Trophoblast cell (in vitro differentiated cells and primary cell): Measurements from ENCODE around the gene ARHGAP40.

Experiments
- DNase-seq, 2 donors: peaks; one replicate each; pipeline ENCODE4 v3.0.0-alpha.2; 2016
- H2AFZ ChIP-seq: 2 replicates; pipeline ENCODE4 v1.6.1; 2013; ENCODE audit warnings: low read length, moderate library complexity, mild to moderate bottlenecking; ENCODE audit not compliant: insufficient read depth, poor library complexity
- H2AK5ac ChIP-seq: 2 replicates; pipeline ENCODE4 v1.6.1; 2013; ENCODE audit warnings: mild to moderate bottlenecking, low read length
- H2BK120ac ChIP-seq: 2 replicates; pipeline ENCODE4 v1.6.1; 2013; ENCODE audit warnings: low read length, mild to moderate bottlenecking, moderate library complexity; ENCODE audit not compliant: insufficient read depth, poor library complexity
- H2BK12ac ChIP-seq: 2 replicates; pipeline ENCODE4 v1.6.1; 2013; ENCODE audit warnings: mild to moderate bottlenecking, low read length, moderate library complexity
- H2BK5ac ChIP-seq: 2 replicates; pipeline ENCODE4 v1.6.1; 2013; ENCODE audit warnings: low read length, low read depth, moderate library complexity, mild to moderate bottlenecking; ENCODE audit not compliant: poor library complexity
- H3K14ac ChIP-seq: 2 replicates; pipeline ENCODE4 v1.6.1; 2013; ENCODE audit warnings: mild to moderate bottlenecking, low read length
- H3K18ac ChIP-seq: 2 replicates; pipeline ENCODE4 v1.6.1; 2013; ENCODE audit warnings: mild to moderate bottlenecking, low read length
- H3K23ac ChIP-seq: 2 replicates; pipeline ENCODE4 v1.6.1; 2013; ENCODE audit warnings: low read length
- H3K27ac ChIP-seq: 2 replicates; pipeline ENCODE4 v1.5.1; 2013; ENCODE audit warnings: low read depth, mild to moderate bottlenecking, inconsistent platforms, low read length, moderate library complexity
- H3K27me3 ChIP-seq: 2 replicates; pipeline ENCODE4 v1.6.1; 2013; ENCODE audit warnings: inconsistent platforms, mild to moderate bottlenecking, low read length, moderate library complexity; ENCODE audit not compliant: insufficient read depth
- H3K36me3 ChIP-seq, 2 experiments: 1 replicate in 1 of 2; 2 replicates in 1 of 2; pipeline ENCODE4 v1.6.1; 2013; ENCODE audit warnings: low read length in 2 of 2, mild to moderate bottlenecking in 2 of 2, moderate library complexity in 1 of 2; ENCODE audit not compliant: insufficient read depth in 2 of 2, control insufficient read depth in 1 of 2
- H3K4ac ChIP-seq: 2 replicates; pipeline ENCODE4 v1.6.1; 2013; ENCODE audit warnings: low read depth, mild to moderate bottlenecking, low read length, moderate library complexity
- H3K4me1 ChIP-seq, 2 experiments: 1 replicate in 1 of 2; 2 replicates in 1 of 2; pipeline ENCODE4 v1.6.1; 2013; ENCODE audit warnings: low read length in 2 of 2, mild to moderate bottlenecking in 2 of 2, moderate library complexity in 1 of 2; ENCODE audit not compliant: insufficient read depth in 2 of 2, control insufficient read depth in 1 of 2
- H3K4me2 ChIP-seq: 2 replicates; pipeline ENCODE4 v1.6.1; 2013; ENCODE audit warnings: inconsistent platforms, mild to moderate bottlenecking, low read length, moderate library complexity
- H3K4me3 ChIP-seq: 2 replicates; pipeline ENCODE4 v1.5.1; 2013; ENCODE audit warnings: mild to moderate bottlenecking, low read depth, low read length, inconsistent platforms
- H3K79me1 ChIP-seq: one replicate; pipeline ENCODE4 v1.6.1; 2013; ENCODE audit warnings: low read length
- H3K79me2 ChIP-seq: 2 replicates; pipeline ENCODE4 v1.6.1; 2013; ENCODE audit warnings: low read length, mild to moderate bottlenecking; ENCODE audit not compliant: control insufficient read depth, insufficient read depth, poor library complexity
- H3K9ac ChIP-seq: 2 replicates; pipeline ENCODE4 v1.6.1; 2013; ENCODE audit warnings: mild to moderate bottlenecking, low read length
- H3K9me3 ChIP-seq: 2 replicates; pipeline ENCODE4 v1.6.1; 2013; ENCODE audit warnings: low read depth, mild to moderate bottlenecking, control low read depth, inconsistent platforms, low read length; ENCODE audit not compliant: insufficient read depth
- H4K12ac ChIP-seq: 2 replicates; pipeline ENCODE4 v1.6.1; 2013; ENCODE audit warnings: low read depth, mild to moderate bottlenecking, low read length, moderate library complexity
- H4K8ac ChIP-seq: 2 replicates; pipeline ENCODE4 v1.6.1; 2013; ENCODE audit warnings: low read depth, mild to moderate bottlenecking, low read length, moderate library complexity
- H4K91ac ChIP-seq: one replicate; pipeline ENCODE4 v1.6.1; 2013; ENCODE audit warnings: low read depth, mild to moderate bottlenecking, low read length, moderate library complexity
- WGBS: extraction: QIAGEN DNeasy Blood & Tissue Kit; methylation state at CpG from one replicate; pipeline ENCODE4 v1.1.7; 2013; ENCODE audit warnings: missing lambda C conversion rate; ENCODE audit not compliant: insufficient read length, insufficient coverage; ENCODE audit errors: extremely low coverage; 5-methylcytosine and 5-hydroxymethylcytosine counted together

ARHGAP40 gene

GRCh38 chr20:38697306-38697705, 95.7 kb downstream of the ARHGAP40 start:
- no peak overlapping the region for H3K4me2 ChIP-seq
- no peak overlapping the region for H3K4ac ChIP-seq
- no peak overlapping the region for H4K91ac ChIP-seq
- H3K79me2 ChIP-seq = no peaks in the 10 kb centered on the region
- DNase-seq = no peak
- no peak overlapping the region for H3K23ac ChIP-seq
- H3K4me1 ChIP-seq = no peaks in the 10 kb centered on the region
- no peak overlapping the region for H2BK120ac ChIP-seq
- H2BK12ac ChIP-seq = no peak overlapping the region
- no peak overlapping the region for H2AFZ ChIP-seq
- H2AK5ac ChIP-seq = no peak overlapping the region
- H3K14ac ChIP-seq = no peak overlapping the region
- H4K12ac ChIP-seq = no peak overlapping the region
- no peaks in the 10 kb centered on the region for H3K36me3 ChIP-seq
- H4K8ac ChIP-seq = no peak overlapping the region
- no CpG with 5 or more reads among the region's 9 CpGs for WGBS
- no peak overlapping the region for H3K27ac ChIP-seq
- no peaks in the 10 kb centered on the region for H3K79me1 ChIP-seq
- H3K9ac ChIP-seq = no peak overlapping the region
- no peaks in the 10 kb centered on the region for H3K27me3 ChIP-seq
- H3K18ac ChIP-seq = no peak overlapping the region
- H3K4me3 ChIP-seq = no peak overlapping the region
- peaks cover 10% of the 10 kb centered on the region for H3K9me3 ChIP-seq
- H2BK5ac ChIP-seq = no peak overlapping the region

- H2BK12ac ChIP-seq = no peak overlapping the region
- H2BK120ac ChIP-seq = no peak overlapping the region
- no peak overlapping the region for H3K4me3 ChIP-seq
- no peak overlapping the region for H3K14ac ChIP-seq
- no peaks in the 10 kb centered on the region for H3K79me2 ChIP-seq
- no peaks in the 10 kb centered on the region for H3K36me3 ChIP-seq
- H3K27me3 ChIP-seq = no peaks in the 10 kb centered on the region
- H3K79me1 ChIP-seq = no peaks in the 10 kb centered on the region
- H3K27ac ChIP-seq = no peak overlapping the region
- no peak overlapping the region for H4K91ac ChIP-seq
- no peak for DNase-seq
- no peak overlapping the region for H3K18ac ChIP-seq
- no peak overlapping the region for H3K23ac ChIP-seq
- H3K4me1 ChIP-seq = no peaks in the 10 kb centered on the region
- WGBS = no CpG with 5 or more reads among the region's 15 CpGs
- H3K9me3 ChIP-seq = peaks cover 6% of the 10 kb centered on the region
- H2BK5ac ChIP-seq = no peak overlapping the region
- H4K8ac ChIP-seq = no peak overlapping the region
- no peak overlapping the region for H3K4ac ChIP-seq
- no peak overlapping the region for H3K9ac ChIP-seq
- no peak overlapping the region for H2AFZ ChIP-seq
- H4K12ac ChIP-seq = no peak overlapping the region
- H2AK5ac ChIP-seq = no peak overlapping the region
- no peak overlapping the region for H3K4me2 ChIP-seq
These were observed 96.9 kb downstream of the ARHGAP40 start for GRCh38 chr20:38698541-38698940.

- Histone ChIP-seq H2AFZ (no peak overlapping the region), H3K79me2 (no peaks in the 10 kb centered on the region), H2BK5ac (no peak overlapping the region), H3K27me3 (no peaks in the 10 kb centered on the region), H3K18ac (no peak overlapping the region), H3K9ac (no peak overlapping the region), H4K91ac (no peak overlapping the region), H3K14ac (no peak overlapping the region), H2AK5ac (no peak overlapping the region), H3K9me3 (peaks cover 8% of the 10 kb centered on the region), H4K12ac (no peak overlapping the region), H3K27ac (no peak overlapping the region), H3K4me3 (no peak overlapping the region), H3K4me2 (no peak overlapping the region), H3K4ac (no peak overlapping the region), H3K23ac (no peak overlapping the region), H2BK12ac (no peak overlapping the region), H3K79me1 (no peaks in the 10 kb centered on the region), H2BK120ac (no peak overlapping the region), H4K8ac (no peak overlapping the region), H3K4me1 (no peaks in the 10 kb centered on the region), H3K36me3 (no peaks in the 10 kb centered on the region)
- WGBS = no CpG with 5 or more reads among the region's 4 CpGs
- no peak for DNase-seq
These were observed 98.5 kb downstream of the ARHGAP40 start for GRCh38 chr20:38700141-38700540.
